Activated T-cell treated with anti-CD3 and anti-CD28 coated beads, Interleukin-2, amount 50 U/mL, for 72 hours (primary cell): ENCODE measurements around the gene GRB10. TPM values are rescaled to one million over a fixed set of nuclear protein-coding genes. Genes with fewer than 3 reads are reported as not detected.

Source experiments
- ATAC-seq, 2 donors: fragments of 150-1000 bp; cut with Tn5 transposase; replicated peaks in 1 of 2; 2 replicates each; pipeline ENCODE4 v1.10.0; 2021; ENCODE audit warnings: moderate library complexity in 2 of 2, mild to moderate bottlenecking in 1 of 2
- DNase-seq, 2 donors: peaks; one replicate each; pipeline ENCODE4 v3.0.0; 2021 to 2022; ENCODE audit warnings: mixed read lengths in 1 of 2
- H3K27ac Mint-ChIP-seq: one replicate; pipeline ENCODE4 v1.8.0; 2022; ENCODE audit warnings: mild to moderate bottlenecking, moderate library complexity, mixed read lengths
- H3K27me3 Mint-ChIP-seq: one replicate; pipeline ENCODE4 v1.8.0; 2022; ENCODE audit warnings: low read depth, mixed read lengths
- H3K36me3 Mint-ChIP-seq, 2 donors: one replicate each; pipeline ENCODE4 v1.8.0; 2022; ENCODE audit warnings: mixed read lengths in 2 of 2, mild to moderate bottlenecking in 1 of 2; ENCODE audit not compliant: insufficient read depth in 2 of 2
- H3K4me1 Mint-ChIP-seq: one replicate; pipeline ENCODE4 v1.8.0; 2022; ENCODE audit warnings: low read depth, mixed read lengths
- H3K4me3 Mint-ChIP-seq, 2 donors: one replicate each; pipeline ENCODE4 v1.8.0; 2022; ENCODE audit warnings: mild to moderate bottlenecking in 2 of 2, mixed read lengths in 2 of 2, moderate library complexity in 2 of 2
- H3K9me3 Mint-ChIP-seq, 2 donors: one replicate each; pipeline ENCODE4 v1.8.0; 2022; ENCODE audit warnings: mixed read lengths in 2 of 2
- total RNA-seq, 2 donors: library from RNA; stranded (reverse); gene quantifications; one replicate each; pipeline ENCODE4 v1.2.3, GENCODE V29; 2022

GRB10 gene
- total RNA-seq, 2 donors from 2014 or later: 18.4 to 21.0 TPM

- Mint-ChIP-seq H3K4me3 (no peak overlapping the region), H3K4me1 (no peaks in the 10 kb centered on the region), H3K27ac (no peak overlapping the region), H3K27me3 (no peaks in the 10 kb centered on the region), H3K9me3 (no peaks in the 10 kb centered on the region), H3K36me3 (no peaks in the 10 kb centered on the region)
- DNase-seq: no peak
- ATAC-seq: no peak
These were observed 162.3 kb downstream of the GRB10 start for GRCh38 chr7:50620433-50620832.

GRCh38 chr7:50619684-50620083 is 163.0 kb downstream of the GRB10 start:
- Mint-ChIP-seq H3K27ac (no peak overlapping the region), H3K4me3 (no peak overlapping the region), H3K4me1 (no peaks in the 10 kb centered on the region), H3K36me3 (no peaks in the 10 kb centered on the region), H3K9me3 (no peaks in the 10 kb centered on the region), H3K27me3 (no peaks in the 10 kb centered on the region)
- DNase-seq: no peak
- no peak for ATAC-seq

GRCh38 chr7:50618281-50618680 is 164.4 kb downstream of the GRB10 start:
- H3K27ac Mint-ChIP-seq: no peak overlapping the region
- no peaks in the 10 kb centered on the region for H3K36me3 Mint-ChIP-seq
- DNase-seq (no peak), ATAC-seq (no peak)
- H3K4me1 Mint-ChIP-seq: no peaks in the 10 kb centered on the region
- H3K4me3 Mint-ChIP-seq: no peak overlapping the region
- no peaks in the 10 kb centered on the region for H3K9me3 Mint-ChIP-seq
- H3K27me3 Mint-ChIP-seq: no peaks in the 10 kb centered on the region

- Mint-ChIP-seq H3K36me3 (no peaks in the 10 kb centered on the region), H3K4me3 (no peak overlapping the region), H3K4me1 (peaks cover 8% of the 10 kb centered on the region)
These were observed 167.1 kb downstream of the GRB10 start for GRCh38 chr7:50615519-50616080.

GRCh38 chr7:50614721-50615518 is 167.8 kb downstream of the GRB10 start:
- Mint-ChIP-seq H3K27ac (no peak overlapping the region), H3K4me3 (no peak overlapping the region), H3K4me1 (peaks cover 13% of the 10 kb centered on the region), H3K36me3 (no peaks in the 10 kb centered on the region), H3K27me3 (peaks cover 10% of the 10 kb centered on the region), H3K9me3 (no peaks in the 10 kb centered on the region)
- DNase-seq (no peak), ATAC-seq (peak in 1 of 2 donors; percentile 33)

More at GRCh38 chr7:50615519-50616080, 167.1 kb downstream of the GRB10 start:
- Mint-ChIP-seq H3K27ac (no peak overlapping the region), H3K9me3 (no peaks in the 10 kb centered on the region), H3K27me3 (peaks cover 10% of the 10 kb centered on the region)
- ATAC-seq (no peak), DNase-seq (no peak)

GRCh38 chr7:50613473-50613872 is 169.2 kb downstream of the GRB10 start:
- no peak for DNase-seq
- ATAC-seq: no peak
- Mint-ChIP-seq H3K9me3 (no peaks in the 10 kb centered on the region), H3K36me3 (peaks cover 0 to 4% of the 10 kb centered on the region in 2 donors), H3K4me3 (no peak overlapping the region), H3K4me1 (peaks cover 18% of the 10 kb centered on the region), H3K27me3 (peaks cover 10% of the 10 kb centered on the region), H3K27ac (no peak overlapping the region)

GRCh38 chr7:50612704-50613103 is 170.0 kb downstream of the GRB10 start:
- no peak overlapping the region for H3K27ac Mint-ChIP-seq
- H3K27me3 Mint-ChIP-seq: peaks cover 10% of the 10 kb centered on the region
- H3K4me3 Mint-ChIP-seq: no peak overlapping the region
- H3K36me3 Mint-ChIP-seq: peaks cover 2 to 6% of the 10 kb centered on the region in 2 donors
- peaks cover 25% of the 10 kb centered on the region for H3K4me1 Mint-ChIP-seq
- H3K9me3 Mint-ChIP-seq: peaks cover 0 to 1% of the 10 kb centered on the region in 2 donors
- ATAC-seq (no peak), DNase-seq (no peak)

GRCh38 chr7:50610521-50611277 is 172.0 kb downstream of the GRB10 start:
- Mint-ChIP-seq H3K36me3 (peaks cover 2 to 8% of the 10 kb centered on the region in 2 donors), H3K27me3 (peaks cover 10% of the 10 kb centered on the region), H3K4me3 (no peak overlapping the region), H3K4me1 (peaks cover 29% of the 10 kb centered on the region), H3K9me3 (peaks cover 1 to 2% of the 10 kb centered on the region in 2 donors), H3K27ac (no peak overlapping the region)
- DNase-seq: peak; percentile 45 to 48
- peak; percentile 80 to 84 for ATAC-seq

- Mint-ChIP-seq H3K27me3 (peaks cover 10% of the 10 kb centered on the region), H3K36me3 (peaks cover 2 to 8% of the 10 kb centered on the region in 2 donors), H3K27ac (no peak overlapping the region), H3K9me3 (peaks cover 1 to 2% of the 10 kb centered on the region in 2 donors), H3K4me3 (peak overlapping the region in 1 of 2 donors; percentile 22), H3K4me1 (peaks cover 29% of the 10 kb centered on the region)
- no peak for DNase-seq
- ATAC-seq: peak; percentile 29 to 46
These were observed 174.3 kb downstream of the GRB10 start for GRCh38 chr7:50608196-50608906.

GRCh38 chr7:50607524-50608125 is 175.1 kb downstream of the GRB10 start:
- H3K4me1 Mint-ChIP-seq: peaks cover 29% of the 10 kb centered on the region
- peaks cover 1 to 2% of the 10 kb centered on the region in 2 donors for H3K9me3 Mint-ChIP-seq
- H3K36me3 Mint-ChIP-seq: peaks cover 2 to 8% of the 10 kb centered on the region in 2 donors
- DNase-seq: no peak
- ATAC-seq: no peak
- H3K27ac Mint-ChIP-seq: peak overlapping the region; percentile 6
- H3K27me3 Mint-ChIP-seq: peaks cover 5% of the 10 kb centered on the region
- H3K4me3 Mint-ChIP-seq: peak overlapping the region in 1 of 2 donors; percentile 22

GRCh38 chr7:50605059-50605458 is 177.6 kb downstream of the GRB10 start:
- no peaks in the 10 kb centered on the region for H3K27me3 Mint-ChIP-seq
- H3K27ac Mint-ChIP-seq: no peak overlapping the region

GRCh38 chr7:50603287-50603686 is 179.4 kb downstream of the GRB10 start:
- Mint-ChIP-seq H3K4me3 (no peak overlapping the region), H3K27ac (no peak overlapping the region), H3K9me3 (peaks cover 1 to 2% of the 10 kb centered on the region in 2 donors), H3K27me3 (no peaks in the 10 kb centered on the region), H3K36me3 (peaks cover 2 to 3% of the 10 kb centered on the region in 2 donors), H3K4me1 (peaks cover 9% of the 10 kb centered on the region)
- DNase-seq (no peak), ATAC-seq (no peak)

More at GRCh38 chr7:50605059-50605458, 177.6 kb downstream of the GRB10 start:
- DNase-seq (no peak), ATAC-seq (no peak)
- Mint-ChIP-seq H3K4me3 (no peak overlapping the region), H3K4me1 (peaks cover 17% of the 10 kb centered on the region), H3K9me3 (peaks cover 1 to 2% of the 10 kb centered on the region in 2 donors), H3K36me3 (peaks cover 2 to 8% of the 10 kb centered on the region in 2 donors)
